Kidney glomerular epithelial cell (primary cell): ENCODE measurements around the gene GADD45G.

ENCODE experiments used
- DNase-seq: peaks from one replicate; lab custom pipeline; 2025; lab: John Stamatoyannopoulos, UW

GADD45G gene

DNA sequence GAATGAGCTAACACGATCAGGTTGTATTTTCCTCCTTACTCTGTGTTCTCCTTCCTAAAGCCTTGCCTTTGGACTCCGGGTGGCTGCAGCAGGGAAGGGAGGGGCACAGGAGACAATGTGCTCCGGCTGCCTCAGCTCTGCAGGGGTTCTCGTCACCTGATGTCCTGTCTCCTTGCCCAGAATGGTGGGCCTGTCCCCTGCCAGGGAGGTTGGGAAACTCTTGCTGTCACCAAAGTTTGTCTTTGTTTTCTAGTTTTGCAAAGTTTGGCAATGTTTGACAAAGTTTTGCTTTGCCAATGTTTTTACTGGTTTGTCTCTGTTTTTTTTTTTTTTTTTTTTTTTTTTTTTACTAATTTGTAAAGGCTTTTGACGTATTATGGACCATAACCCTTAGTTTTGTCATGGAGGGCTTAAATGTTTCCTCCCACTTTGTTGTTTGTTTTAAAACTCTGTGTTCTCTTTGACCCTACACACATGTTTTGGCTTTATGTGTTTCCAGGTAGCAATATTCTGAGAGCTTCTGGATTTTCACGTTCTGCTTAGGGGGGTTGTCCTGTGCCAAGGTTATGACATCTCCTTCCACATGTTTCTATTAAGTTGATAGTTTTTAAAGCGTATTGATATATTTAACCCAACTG, 49.3 kb downstream of the GADD45G start:
- no peak for DNase-seq

DNA sequence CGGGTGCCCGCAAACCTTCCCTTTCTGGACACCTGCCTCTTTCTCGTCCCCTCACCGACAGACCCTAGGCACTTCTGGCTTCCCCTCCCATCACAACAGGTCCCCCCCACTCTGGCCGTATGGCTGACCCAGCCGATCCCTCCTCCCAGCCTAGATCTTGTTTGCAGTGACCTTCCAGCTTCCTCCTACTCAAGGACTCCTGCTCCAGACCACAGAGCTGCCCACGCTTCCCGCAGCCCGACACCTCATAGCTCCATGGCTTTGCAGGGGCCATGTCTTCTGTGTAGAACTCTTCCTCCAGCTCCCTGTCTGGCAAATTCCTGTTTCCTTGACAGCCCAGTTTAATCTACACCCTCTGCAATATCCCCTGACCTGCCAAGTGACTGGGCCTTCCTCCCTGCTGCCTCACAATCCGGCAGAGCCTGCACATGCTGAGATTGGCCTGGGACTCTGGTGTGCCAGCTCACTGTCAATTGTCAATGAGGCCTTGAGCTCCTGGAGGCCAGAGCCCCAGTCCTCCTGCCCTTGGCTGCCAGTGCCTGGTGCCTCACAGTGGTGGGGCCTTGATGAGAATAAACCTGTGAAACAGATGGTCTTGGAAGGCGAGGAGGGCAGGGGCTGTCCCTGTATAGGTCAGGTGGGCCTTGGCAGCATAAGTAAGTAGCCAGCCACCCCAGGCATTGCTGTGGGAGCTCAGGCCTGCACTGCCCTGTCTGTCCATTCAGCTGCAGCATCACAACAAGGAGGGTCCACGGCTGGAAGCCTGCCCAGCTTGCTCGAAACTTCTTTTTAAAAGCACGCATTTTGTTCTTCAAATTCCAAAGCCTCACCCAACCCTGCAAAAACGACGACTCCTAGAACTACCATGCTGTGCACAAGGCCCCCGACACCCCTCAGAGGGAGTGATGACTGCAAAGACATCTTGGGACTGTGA, 50.5 kb downstream of the GADD45G start:
- no peak for DNase-seq
